NK-92 (cell line): ENCODE measurements around the gene PIGT.

Experiments
- DNase-seq: peaks from one replicate; lab custom pipeline; 2025; ENCODE audit not compliant: unreplicated experiment; lab: John Stamatoyannopoulos, UW

PIGT gene

DNA sequence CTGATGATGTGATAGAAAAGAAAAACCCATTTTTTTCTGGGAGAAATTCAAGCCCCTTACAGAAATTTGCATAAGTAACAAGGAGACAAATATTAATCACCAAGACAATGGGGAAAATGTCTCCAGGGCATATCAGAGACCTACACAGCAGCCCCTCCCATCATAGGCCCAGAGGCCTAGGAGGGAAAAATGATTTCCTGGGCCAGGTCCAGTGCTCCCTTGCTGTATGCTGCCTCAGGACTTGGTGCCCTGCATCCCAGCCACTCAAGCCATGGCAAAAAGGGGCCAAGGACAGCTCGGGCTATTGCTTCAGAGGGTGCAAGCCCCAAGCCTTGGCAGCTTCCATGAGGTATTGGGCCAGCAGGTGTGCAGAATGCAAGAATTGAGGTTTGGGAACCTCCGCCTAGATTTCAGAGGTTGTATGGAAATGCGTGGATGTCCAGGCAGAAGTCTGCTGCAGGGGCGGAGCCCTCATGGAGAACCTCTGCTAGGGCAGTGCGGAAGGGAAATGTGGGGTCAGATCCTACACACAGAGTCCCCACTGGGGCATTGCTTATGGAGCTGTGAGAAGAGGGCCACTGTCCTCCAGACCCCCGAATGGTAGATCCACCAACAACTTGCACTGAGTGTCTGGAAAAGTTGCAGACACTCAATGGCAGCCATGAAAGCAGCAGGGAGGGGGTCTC lies 15.5 kb upstream of the PIGT start:
- DNase-seq = no peak

DNA sequence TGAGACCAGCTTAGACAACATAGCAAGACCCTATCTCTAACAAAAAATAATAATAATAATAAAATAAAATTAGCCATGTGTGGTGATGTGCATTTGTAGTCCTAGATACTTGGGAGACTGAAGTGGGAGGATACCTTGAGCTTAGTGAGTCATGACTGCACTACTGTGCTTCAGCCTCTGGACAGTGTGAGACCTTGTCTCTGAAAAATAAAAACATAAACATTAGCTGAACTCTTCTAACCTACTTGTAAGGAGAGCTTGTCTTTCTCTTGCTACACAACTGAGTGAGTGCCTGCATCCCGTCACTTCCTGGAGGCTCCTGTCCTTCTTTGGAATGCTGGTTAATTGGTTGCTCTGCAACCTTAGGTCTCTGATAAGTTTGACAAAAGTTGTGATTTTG lies 13.0 kb upstream of the PIGT start:
- DNase-seq = no peak

DNA sequence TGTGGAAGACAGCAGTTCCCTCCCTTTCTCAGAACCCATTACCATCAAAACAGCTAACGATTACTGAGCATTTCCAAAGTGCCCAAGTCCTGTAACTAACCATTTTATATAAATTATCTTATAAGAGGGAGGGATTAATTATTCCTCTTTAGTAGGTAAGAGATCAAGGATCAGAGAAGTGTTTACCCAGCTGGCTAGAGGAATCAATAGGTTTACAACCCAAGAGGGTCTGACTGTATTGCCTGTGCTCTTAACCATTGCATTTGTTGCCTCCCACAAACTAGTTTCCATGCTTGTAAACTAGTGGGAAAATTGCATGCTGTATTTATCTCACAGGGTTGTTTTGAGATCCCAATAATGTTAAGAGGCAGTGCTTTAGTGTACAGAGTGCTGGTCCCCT lies 11.5 kb upstream of the PIGT start:
- no peak for DNase-seq

DNA sequence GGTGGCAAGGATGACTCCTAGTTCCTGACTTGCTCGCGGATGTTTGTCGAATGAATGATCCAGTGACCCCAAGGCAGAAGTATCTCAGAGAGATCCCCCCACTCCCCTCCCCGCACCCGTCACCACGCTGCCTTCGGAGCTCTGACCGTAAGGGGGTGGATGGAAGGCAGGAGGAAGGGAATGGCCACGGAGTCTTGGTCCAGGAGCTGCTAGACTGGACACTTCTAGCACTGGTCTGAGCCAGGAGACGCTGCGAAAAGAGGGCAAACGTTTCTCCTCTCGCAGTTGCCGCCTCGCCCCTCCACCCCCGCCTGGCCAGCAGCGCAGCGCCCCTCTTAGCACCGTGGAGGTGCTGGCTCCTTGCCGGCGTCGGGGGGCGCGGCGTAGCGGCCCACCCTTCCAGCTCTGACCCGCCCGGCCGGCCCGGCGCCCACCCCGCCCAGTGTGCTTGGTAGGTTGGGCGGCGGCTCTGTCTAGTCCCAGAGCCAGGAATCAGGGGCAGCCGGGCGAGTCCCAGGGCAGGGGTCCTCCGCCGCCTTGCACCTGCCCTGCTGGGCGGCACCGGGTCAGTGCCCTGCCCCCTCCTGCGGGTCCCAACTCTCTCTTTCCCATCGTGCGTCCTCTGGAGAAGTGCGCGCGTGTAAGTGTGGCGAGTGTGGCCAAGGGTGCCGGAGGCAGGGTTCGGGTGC lies 10.2 kb upstream of the PIGT start:
- DNase-seq = no peak

DNA sequence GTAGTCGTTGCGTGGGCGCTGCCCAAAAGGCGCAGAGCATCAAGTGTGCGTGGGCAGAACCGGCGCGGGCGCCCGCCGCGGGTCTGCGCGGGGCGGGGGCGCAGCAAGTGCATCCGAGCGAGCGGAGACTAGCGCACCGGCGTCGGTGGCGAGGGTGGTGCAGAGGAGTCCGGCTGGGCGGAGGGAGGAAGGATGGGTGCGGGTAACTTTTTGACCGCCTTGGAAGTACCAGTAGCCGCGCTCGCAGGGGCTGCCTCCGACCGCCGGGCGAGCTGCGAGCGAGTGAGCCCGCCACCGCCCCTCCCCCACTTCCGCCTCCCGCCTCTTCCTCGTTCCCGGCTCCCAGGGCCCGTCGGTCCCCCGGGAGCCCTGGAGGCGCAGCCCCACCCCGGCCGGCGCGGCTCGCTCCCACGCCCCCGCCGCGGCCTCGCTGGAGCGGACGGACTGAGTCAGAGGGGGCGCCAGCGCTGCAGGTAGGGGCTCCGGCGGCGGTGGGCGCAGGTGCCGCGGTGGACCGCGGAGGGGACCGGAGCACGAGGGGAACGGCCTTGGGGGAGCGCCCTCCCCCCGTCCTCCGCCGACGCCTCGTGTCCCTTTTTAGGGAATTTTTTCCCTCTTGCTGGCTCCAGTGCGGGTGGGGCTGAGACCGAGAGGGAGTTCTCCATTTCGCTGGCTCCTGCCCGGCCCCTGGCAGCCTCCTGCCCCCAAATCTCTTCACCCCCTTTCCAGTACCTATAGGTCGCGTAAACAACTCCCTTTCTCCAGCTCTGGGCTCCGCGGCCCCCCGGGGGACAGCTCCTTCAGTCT lies 9.5 kb upstream of the PIGT start:
- DNase-seq = no peak

DNA sequence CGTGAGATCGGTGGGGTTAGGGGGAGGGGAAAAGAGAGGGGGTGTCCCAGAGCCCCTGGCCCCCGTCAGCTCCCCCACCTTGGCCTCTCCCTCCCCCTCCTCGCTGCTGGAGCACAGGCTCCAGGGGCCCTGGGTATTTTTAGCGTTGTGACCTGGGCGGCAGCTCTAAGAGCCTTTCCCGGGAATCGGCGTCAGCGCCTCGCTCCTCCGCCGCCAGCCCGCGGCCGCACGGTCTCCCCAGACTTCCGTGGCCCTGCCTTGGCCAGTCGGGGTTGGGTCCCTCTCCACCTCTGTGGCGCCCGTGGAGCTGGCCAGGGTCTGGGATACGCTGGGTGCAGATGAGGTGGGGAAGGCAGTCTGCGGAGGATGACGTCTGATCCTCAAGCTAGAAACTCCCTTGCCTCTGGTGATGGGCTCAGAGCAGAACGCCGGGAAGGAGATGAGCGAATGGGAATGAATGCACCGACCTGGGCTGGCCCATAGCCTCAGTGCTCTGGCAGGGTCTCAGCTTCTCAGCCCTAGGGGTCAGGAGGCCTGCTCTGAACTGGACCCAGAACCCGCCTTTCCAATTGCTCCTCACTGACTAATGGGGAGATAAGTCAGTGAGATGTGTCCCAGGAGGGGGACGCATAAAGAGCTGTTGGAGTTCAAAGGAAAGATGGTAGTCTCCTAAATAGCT lies 8.7 kb upstream of the PIGT start:
- DNase-seq = no peak

DNA sequence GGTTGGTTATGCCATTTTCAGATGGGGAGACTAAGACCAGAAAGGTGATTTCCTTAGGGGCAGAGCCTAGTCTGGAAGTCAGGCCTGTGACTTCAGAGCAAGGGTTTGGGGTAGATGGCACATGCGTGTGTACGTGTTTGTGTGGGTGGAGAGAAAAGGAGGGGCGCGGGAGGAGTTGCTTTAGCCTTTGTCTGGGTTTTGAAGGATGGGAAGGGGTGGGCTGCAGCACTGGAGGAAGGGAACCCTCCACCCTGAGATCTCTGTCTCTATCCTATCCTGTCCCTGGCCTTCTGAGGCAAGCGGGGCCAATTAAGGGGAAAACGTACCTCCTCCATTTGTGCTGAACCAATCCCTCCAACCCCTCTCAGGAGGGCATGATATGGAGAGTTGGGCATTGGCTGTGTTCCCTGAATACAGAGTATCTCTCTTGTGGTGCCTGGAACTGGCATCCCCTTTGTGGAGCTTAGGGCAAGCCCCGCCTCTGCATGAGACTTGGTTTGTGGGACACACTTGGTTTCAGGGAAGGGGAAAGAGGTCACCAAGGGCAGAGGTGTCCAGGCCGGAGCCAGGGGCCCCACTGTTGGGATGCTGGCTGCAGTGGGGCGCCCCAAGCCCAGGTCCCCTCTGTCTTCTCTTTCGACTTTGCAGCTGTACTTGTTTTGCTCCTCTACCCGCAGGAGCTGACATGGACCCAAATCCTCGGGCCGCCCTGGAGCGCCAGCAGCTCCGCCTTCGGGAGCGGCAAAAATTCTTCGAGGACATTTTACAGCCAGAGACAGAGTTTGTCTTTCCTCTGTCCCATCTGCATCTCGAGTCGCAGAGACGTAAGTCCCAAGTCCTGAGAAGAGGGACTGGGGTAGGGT lies 7.9 kb upstream of the PIGT start, which contains the start of gene DBNDD2:
TSS of gene DBNDD2 (plus strand) at position 507 of the 863 bp plus-strand sequence. CDS start at position 686, 179 bp downstream.
- DNase-seq = no peak

DNA sequence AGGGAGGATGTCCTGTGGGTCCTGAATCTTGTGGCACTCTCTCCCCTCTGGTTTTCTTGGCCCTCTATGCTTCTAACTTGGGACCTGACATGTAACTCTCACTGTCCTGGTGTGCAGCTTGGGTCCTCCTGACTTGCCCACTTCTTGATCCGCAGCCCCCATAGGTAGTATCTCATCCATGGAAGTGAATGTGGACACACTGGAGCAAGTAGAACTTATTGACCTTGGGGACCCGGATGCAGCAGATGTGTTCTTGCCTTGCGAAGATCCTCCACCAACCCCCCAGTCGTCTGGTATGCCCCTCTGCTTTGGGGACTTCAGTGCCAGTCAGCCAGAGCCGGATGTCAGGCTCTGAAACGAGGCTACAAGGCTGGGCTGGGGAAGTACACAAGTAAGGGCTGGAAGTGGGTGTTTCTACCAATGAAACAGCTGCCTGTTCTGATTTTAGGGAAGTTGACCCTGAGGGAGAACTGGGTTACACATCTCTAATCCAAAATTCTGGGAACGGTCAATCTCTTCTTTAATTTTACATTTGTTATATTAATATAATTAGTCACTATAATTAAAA lies 7.2 kb upstream of the PIGT start:
- DNase-seq = no peak

DNA sequence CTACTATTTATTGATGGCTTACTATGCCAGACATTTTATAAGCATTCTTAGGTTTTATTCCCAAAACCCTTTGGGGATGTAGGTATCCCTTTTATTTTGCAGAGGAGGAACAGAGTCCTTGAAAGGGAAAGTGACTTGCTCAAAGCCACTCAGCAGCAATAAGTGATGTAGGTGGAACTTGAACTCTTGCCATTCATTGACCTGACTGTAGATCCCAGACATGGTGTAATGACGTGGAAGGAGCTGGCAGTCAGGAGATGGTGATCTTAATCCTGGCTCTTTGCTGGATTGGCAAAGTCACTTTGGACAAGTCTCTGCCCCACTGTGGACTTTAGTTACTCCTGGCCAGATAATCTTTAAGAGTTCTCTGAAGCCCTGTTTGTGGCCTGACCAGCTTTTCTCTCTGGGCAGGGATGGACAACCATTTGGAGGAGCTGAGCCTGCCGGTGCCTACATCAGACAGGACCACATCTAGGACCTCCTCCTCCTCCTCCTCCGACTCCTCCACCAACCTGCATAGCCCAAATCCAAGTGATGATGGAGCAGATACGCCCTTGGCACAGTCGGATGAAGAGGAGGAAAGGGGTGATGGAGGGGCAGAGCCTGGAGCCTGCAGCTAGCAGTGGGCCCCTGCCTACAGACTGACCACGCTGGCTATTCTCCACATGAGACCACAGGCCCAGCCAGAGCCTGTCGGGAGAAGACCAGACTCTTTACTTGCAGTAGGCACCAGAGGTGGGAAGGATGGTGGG lies 6.2 kb upstream of the PIGT start:
- DNase-seq = no peak

DNA sequence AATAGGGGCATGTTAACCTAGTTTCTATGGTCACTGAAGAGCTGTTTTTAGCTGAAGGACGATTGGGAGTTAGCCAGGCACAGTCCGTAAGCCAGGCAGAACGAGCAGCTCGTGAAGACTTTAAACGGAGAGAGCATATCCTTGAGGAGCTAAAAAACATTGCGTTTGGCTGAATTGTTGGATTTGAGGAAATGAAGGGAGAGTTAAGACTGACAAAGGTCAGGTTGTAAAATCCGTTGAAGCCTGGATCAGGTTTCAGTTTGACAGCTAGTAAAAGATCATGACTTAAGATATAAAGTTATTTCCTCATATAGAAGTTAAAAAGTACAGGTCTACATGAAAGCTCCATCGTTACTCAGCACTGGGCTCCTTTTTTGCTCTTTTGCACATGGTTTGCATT lies 5.1 kb upstream of the PIGT start:
- DNase-seq = no peak

DNA sequence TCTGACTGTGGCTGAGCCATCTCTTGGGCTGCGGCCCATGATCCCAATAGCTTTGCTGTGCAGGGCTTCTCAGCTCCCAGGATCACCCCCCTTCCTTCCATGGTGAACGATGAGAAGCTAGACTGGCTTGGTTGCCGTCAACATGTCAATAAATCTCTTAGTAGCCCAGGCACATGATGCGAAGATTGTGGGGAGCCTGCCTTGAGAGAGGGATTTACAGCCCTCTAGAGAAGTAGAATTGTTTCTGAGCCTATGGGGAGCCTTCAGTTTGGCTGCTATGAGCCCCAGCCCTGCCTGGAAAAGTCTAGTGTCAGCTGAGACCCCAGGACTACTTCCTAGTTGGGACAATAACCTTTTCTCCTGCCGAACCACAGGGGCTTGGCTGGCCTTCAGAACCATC lies 3.3 kb upstream of the PIGT start:
- DNase-seq = no peak

DNA sequence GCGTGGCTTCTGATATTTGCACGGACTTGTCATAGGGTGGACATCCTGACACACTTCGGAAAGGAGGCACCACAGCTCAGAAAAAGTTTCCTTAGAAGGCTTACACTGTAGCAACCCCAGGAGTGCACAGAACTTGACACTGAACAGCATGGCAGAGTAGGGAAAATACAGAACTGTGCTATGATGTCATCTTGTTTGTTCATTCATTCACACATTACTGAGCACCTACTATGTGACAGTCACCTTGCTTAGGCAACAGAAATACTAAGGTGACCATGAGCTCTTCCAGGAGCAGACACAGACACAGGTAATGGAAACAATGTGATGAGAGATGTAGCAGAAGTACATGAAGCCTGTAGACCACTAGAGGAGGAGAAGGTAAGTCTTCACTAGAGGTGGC lies 2.5 kb upstream of the PIGT start:
- no peak for DNase-seq

DNA sequence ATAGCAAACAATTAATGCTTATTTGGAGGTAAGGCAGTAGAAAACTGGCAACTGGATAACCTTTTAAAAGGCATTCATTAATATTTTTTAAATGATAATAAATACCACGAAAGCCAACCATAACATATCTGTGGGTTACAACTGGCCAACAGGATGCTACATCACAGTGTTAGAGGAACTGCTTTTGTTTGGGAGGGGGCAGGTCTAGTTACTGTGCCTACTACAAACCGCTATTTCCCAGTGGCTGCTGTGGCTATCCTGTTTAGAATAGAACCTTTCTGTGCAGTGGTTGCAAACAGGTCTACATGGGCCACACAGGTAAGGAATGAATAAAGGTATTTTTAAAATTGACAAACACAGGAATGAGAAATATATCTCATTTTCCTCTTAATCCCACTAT lies 976 bp downstream of the PIGT start:
- no peak for DNase-seq

DNA sequence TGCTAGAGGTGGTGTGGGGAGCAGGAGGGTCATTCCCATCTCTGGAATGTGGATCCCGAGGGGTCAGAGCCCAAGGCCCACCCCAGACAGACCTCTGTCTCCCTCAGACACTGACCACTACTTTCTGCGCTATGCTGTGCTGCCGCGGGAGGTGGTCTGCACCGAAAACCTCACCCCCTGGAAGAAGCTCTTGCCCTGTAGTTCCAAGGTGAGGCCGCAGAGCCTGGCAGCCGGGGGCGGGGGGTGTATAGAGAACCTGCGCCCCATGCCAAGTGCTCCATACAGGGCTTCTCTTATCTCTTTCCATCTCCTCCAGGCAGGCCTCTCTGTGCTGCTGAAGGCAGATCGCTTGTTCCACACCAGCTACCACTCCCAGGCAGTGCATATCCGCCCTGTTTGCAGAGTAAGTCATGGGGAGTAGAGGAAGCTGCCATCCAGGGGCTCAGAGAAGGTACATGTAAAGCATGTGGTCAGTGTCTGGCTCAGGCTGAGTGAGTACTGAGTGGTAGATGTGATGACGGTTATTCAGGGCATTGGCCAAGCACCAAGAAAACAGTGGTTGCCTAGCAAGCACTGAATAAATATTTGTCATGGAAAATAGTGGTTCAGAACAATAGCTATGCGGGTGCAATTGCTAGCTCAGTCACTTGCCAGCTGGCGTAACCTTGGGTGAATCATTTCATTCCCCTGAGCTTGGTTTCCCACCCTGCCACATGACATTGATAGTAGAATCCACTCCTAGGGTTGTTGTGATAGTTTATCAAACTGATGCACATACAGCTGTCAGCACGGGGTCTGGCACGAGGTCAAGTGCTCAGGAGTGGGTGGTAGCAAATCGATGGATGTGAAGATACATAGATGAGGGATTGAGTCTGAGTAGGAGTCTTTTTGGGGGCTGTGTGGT lies 3.5 kb downstream of the PIGT start:
- no peak for DNase-seq

DNA sequence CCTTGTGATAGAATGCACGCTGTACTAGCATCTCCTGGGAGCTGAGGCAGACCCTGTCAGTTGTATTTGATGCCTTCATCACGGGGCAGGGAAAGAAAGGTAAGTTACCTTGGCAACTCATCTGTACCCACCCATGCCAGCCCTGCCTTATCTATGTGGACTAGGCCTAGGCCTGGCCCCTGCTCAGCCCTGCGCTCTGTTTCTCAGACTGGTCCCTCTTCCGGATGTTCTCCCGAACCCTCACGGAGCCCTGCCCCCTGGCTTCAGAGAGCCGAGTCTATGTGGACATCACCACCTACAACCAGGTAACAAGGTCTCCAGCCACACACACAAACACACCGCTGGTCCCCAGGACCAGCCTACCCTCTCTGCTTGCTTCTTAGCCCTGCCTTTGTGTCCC lies 4.2 kb downstream of the PIGT start:
- DNase-seq = no peak

DNA sequence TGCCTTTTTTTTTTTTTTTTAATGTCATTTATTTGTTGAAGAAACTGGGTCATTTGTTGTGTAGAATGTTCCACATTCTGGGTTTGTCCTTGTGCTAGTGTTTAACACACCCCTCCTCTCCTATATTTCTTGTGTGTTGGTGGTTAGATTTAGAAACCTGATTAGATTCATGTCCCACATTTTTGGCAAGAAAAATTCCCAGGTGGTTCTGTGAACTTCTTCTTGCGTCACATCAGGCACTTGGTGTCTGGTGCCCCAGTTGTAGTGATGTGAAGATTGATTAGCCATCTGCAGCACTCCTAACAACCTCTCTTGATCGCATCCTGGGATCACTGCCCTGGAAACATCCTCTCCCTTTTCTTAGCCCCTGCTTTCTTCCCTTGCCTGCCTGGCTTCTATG lies 7.8 kb downstream of the PIGT start:
- no peak for DNase-seq

DNA sequence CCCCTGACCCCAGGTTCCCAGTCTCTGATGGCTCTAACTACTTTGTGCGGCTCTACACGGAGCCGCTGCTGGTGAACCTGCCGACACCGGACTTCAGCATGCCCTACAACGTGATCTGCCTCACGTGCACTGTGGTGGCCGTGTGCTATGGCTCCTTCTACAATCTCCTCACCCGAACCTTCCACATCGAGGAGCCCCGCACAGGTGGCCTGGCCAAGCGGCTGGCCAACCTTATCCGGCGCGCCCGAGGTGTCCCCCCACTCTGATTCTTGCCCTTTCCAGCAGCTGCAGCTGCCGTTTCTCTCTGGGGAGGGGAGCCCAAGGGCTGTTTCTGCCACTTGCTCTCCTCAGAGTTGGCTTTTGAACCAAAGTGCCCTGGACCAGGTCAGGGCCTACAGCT lies 9.6 kb downstream of the PIGT start:
- no peak for DNase-seq

DNA sequence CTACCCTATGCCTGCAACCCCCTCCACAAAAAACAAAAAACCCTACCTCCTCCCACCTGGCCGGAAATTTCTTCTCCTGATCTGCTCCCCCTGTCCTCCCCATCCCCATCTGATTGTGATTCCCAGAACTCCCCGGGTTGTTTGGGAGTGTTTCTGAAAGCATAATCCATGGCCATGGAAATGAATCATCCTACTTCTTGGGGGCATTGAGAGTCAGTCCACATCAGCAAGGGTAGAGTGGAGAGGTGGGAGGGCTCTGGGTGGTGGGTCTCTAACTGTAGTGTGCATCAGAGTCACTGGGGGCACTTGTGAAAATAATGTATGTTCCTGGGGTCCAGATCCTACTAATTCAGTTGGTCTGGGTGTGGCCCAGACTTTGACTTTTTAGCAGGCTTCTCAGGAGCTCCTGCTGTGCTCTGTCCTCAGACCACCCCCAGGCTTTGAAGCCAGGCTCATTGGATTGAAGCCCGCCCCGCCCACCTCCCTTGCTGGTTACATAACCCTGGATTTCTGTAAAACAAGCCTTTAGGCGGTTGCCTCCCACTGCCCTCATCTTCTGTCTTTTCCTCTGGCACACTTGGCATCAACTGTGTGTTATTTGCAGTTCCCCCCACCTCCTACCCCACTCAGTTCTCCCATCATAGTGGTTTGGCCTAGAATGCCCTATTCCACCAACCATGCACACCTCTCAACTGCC lies 10.5 kb downstream of the PIGT start:
- no peak for DNase-seq
